ENCODE measurements around the gene CYP26B1. TPM values are rescaled to one million over a fixed set of nuclear protein-coding genes. Genes with fewer than 3 reads are reported as not detected.

Gene CYP26B1
- total and polyA plus RNA-seq, 2 of the 8 experiments (the other 6 are each of a cell fraction or from before 2014, with no cell fraction given), result 0.06 to 0.69 TPM

DNA sequence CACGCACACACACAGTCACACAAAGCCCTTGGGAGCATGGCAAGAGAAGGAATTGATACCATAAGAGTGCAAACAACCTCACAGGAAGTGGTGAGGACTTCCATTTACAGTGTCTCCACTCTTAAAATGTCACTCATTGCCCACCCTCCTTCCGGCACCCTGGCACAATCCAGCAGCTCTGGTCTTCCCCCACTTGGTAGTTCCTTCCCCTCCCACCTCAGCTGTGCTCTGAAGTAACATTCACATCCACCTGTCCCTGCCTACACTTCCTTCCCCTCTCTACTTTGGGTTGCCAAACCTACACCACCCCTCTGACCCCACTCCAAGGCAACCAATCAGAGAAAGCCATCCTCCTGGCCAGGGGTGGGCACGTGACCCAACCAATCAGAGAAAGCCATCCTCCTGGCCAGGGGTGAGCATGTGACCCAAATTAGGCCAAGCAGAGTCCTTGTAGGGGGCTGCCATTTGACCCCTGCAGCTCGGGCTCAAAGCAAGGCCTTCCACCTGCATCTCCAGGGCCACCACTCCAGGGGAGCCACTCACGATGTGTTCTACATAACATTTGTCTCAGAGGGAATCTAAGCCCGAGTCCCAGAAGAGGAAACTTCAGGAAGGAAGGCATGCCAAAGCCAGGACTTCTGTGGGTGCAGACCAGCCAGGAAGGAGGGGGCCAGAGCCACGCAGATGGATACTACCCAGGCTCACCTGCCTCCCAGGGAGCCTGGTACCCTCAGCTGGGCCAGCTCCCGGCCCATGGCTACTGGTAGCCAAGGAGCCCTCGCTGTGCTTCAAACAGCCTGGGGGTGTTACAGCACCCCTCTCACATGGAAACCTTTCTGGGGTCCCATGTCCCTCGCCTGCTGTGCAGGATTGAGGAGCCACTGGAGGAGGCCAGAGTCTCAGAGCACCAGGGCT, 21.2 kb downstream of the CYP26B1 start (continued):
- TF ChIP-seq CHD7 (IDR thresholded peaks at IDR 0.05; ENCODE audit: insufficient replicate concordance, low read length) (no peak), SP4 (IDR thresholded peaks at IDR 0.05; ENCODE audit: low read length) (no peak)

Measured in H1 (cell line).